DOHH2 (cell line): ENCODE measurements around the gene MED13.
"Not testable (repeated sequence)": the region's sequence is repeated elsewhere in the genome, so short reads cannot be mapped to it uniquely, and the experiment has no call there.

Source experiments
- H3F3A ChIP-seq: fragments of 200-600 bp; sonication (generic), shearing (Covaris generic); 2 replicates; pipeline ENCODE4 v1.6.0; 2016; ENCODE audit warnings: antibody characterized with exemption, mild to moderate bottlenecking; ENCODE audit not compliant: control insufficient read depth, insufficient read depth
- H3K27ac ChIP-seq: fragments of 200-600 bp; sonication (generic); 2 replicates; pipeline ENCODE4 v1.5.1; 2014; ENCODE audit warnings: low read depth, mild to moderate bottlenecking, low read length, moderate library complexity
- H3K27me3 ChIP-seq: fragments of 200-600 bp; sonication (generic); 2 replicates; pipeline ENCODE4 v1.6.1; 2014; ENCODE audit warnings: mild to moderate bottlenecking, low read length, mixed read lengths; ENCODE audit not compliant: control insufficient read depth
- H3K36me3 ChIP-seq: fragments of 200-600 bp; sonication (generic); 2 replicates; pipeline ENCODE4 v1.6.1; 2014; ENCODE audit warnings: mild to moderate bottlenecking, low read length, moderate library complexity, mixed read lengths; ENCODE audit not compliant: control insufficient read depth
- H3K4me1 ChIP-seq: fragments of 200-600 bp; sonication (generic); 2 replicates; pipeline ENCODE4 v1.6.1; 2014; ENCODE audit warnings: mild to moderate bottlenecking, low read length, mixed read lengths; ENCODE audit not compliant: control insufficient read depth
- H3K4me2 ChIP-seq: fragments of 200-600 bp; sonication (generic); 2 replicates; pipeline ENCODE4 v1.6.0; 2014; ENCODE audit warnings: mild to moderate bottlenecking, low read length, moderate library complexity
- H3K4me3 ChIP-seq: fragments of 200-600 bp; sonication (generic); 2 replicates; pipeline ENCODE4 v1.5.1; 2014; ENCODE audit warnings: mild to moderate bottlenecking, low read length, mixed read lengths
- H3K79me2 ChIP-seq: fragments of 200-600 bp; sonication (generic); 2 replicates; pipeline ENCODE4 v1.6.1; 2014; ENCODE audit warnings: mild to moderate bottlenecking, low read length, mixed read lengths; ENCODE audit not compliant: control insufficient read depth
- H3K9me2 ChIP-seq: fragments of 200-600 bp; sonication (generic); replicated peaks from 2 replicates; pipeline ENCODE4 v1.6.1; 2014; ENCODE audit warnings: mild to moderate bottlenecking, low read length, mixed read lengths; ENCODE audit not compliant: control insufficient read depth
- H3K9me3 ChIP-seq: fragments of 200-600 bp; sonication (generic); 2 replicates; pipeline ENCODE4 v1.6.1; 2014; ENCODE audit warnings: antibody characterized with exemption, low read length, mixed read lengths; ENCODE audit not compliant: control insufficient read depth, insufficient read depth
- H4K20me1 ChIP-seq: fragments of 200-600 bp; sonication (generic); 2 replicates; pipeline ENCODE4 v1.6.0; 2014; ENCODE audit warnings: low read depth, mild to moderate bottlenecking, antibody characterized with exemption, low read length, moderate library complexity; ENCODE audit not compliant: control insufficient read depth, insufficient read depth
- CTCF ChIP-seq: fragments of 200-600 bp; sonication (generic); IDR thresholded peaks from one replicate; pipeline ENCODE4 v1.5.1; 2014; ENCODE audit warnings: antibody characterized with exemption, mild to moderate bottlenecking, low read depth, low read length; ENCODE audit not compliant: poor library complexity, severe bottlenecking
- EZH2phosphoT487 ChIP-seq: fragments of 200-600 bp; sonication (generic); IDR thresholded peaks from 2 replicates; pipeline ENCODE4 v1.6.1; 2017; ENCODE audit warnings: borderline replicate concordance, mild to moderate bottlenecking, antibody characterized with exemption, low read length, moderate library complexity, mixed read lengths

MED13 gene

GRCh38 chr17:61897548-61898180, 167.4 kb downstream of the MED13 start:
- H3K79me2 ChIP-seq = no peaks in the 10 kb centered on the region
- no peaks in the 10 kb centered on the region for H3K9me3 ChIP-seq
- peaks cover 67% of the 10 kb centered on the region for H3K36me3 ChIP-seq
- no peak overlapping the region for H3K4me3 ChIP-seq
- no peak for TF ChIP-seq CTCF
- TF ChIP-seq EZH2phosphoT487 = no peak
- no peaks in the 10 kb centered on the region for H4K20me1 ChIP-seq
- no peaks in the 10 kb centered on the region for H3F3A ChIP-seq
- H3K9me2 ChIP-seq = no peaks in the 10 kb centered on the region
- no peaks in the 10 kb centered on the region for H3K4me1 ChIP-seq
- no peak overlapping the region for H3K4me2 ChIP-seq
- no peaks in the 10 kb centered on the region for H3K27me3 ChIP-seq
- H3K27ac ChIP-seq = no peak overlapping the region

- peaks cover 64% of the 10 kb centered on the region for H3K36me3 ChIP-seq
These were observed 169.7 kb downstream of the MED13 start for GRCh38 chr17:61895391-61895790.

GRCh38 chr17:61894310-61894709, 170.8 kb downstream of the MED13 start:
- H3K27ac ChIP-seq, H4K20me1 ChIP-seq, H3K4me2 ChIP-seq, H3K4me3 ChIP-seq, H3F3A ChIP-seq, H3K79me2 ChIP-seq, H3K9me3 ChIP-seq, H3K4me1 ChIP-seq, H3K9me2 ChIP-seq, H3K27me3 ChIP-seq: not testable (repeated sequence)
- peaks cover 64% of the 10 kb centered on the region for H3K36me3 ChIP-seq

More at GRCh38 chr17:61895391-61895790, 169.7 kb downstream of the MED13 start:
- no peak for TF ChIP-seq CTCF
- no peak for TF ChIP-seq EZH2phosphoT487
- H4K20me1 ChIP-seq = no peaks in the 10 kb centered on the region
- H3K9me3 ChIP-seq = no peaks in the 10 kb centered on the region
- H3K9me2 ChIP-seq = no peaks in the 10 kb centered on the region
- no peaks in the 10 kb centered on the region for H3K27me3 ChIP-seq
- no peaks in the 10 kb centered on the region for H3F3A ChIP-seq
- no peaks in the 10 kb centered on the region for H3K4me1 ChIP-seq
- no peaks in the 10 kb centered on the region for H3K79me2 ChIP-seq
- H3K4me2 ChIP-seq = no peak overlapping the region
- no peak overlapping the region for H3K27ac ChIP-seq
- no peak overlapping the region for H3K4me3 ChIP-seq
